Right cardiac atrium (tissue), 5 donors: ENCODE results near the gene PHTF2. TPM values are rescaled to one million over a fixed set of nuclear protein-coding genes. Genes with fewer than 3 reads are reported as not detected.

Source experiments
- ATAC-seq, 2 donors: fragments of 200-7000 bp; cut with Tn5 transposase; one replicate each; pipeline versions ENCODE4 v1.8.0 to v1.9.1; 2020; ENCODE audit warnings: moderate library complexity in 2 of 2, mild to moderate bottlenecking in 1 of 2
- DNase-seq, 3 donors: peaks; one replicate each; pipeline ENCODE4 v3.0.0-alpha.2; 2020
- H3K27ac ChIP-seq: one replicate; pipeline ENCODE4 v1.5.1; 2013; ENCODE audit warnings: mild to moderate bottlenecking, low read length, control low read depth, moderate library complexity
- H3K27me3 ChIP-seq: one replicate; pipeline ENCODE4 v1.6.1; 2013; ENCODE audit not compliant: control insufficient read depth, insufficient read depth
- H3K4me1 ChIP-seq: one replicate; pipeline ENCODE4 v1.6.1; 2013; ENCODE audit warnings: low read length; ENCODE audit not compliant: control insufficient read depth, insufficient read depth
- H3K4me3 ChIP-seq: one replicate; pipeline ENCODE4 v1.5.1; 2013; ENCODE audit warnings: low read length, control low read depth
- H3K9me3 ChIP-seq: one replicate; pipeline ENCODE4 v1.6.1; 2013; ENCODE audit warnings: low read length; ENCODE audit not compliant: control insufficient read depth
- WGBS: extraction: QIAGEN DNeasy Blood & Tissue Kit; methylation state at CpG from one replicate; pipeline ENCODE4 v1.1.7; 2013; 5-methylcytosine and 5-hydroxymethylcytosine counted together
- intact Hi-C, 4 donors: fragments of 100-400 bp; cut with DNase I; formaldehyde crosslinking; loops; one replicate each; pipeline versions ENCODE4 v1.11.0 to v1.14.0; 2022 to 2023
- polyA plus RNA-seq: library from polyadenylated mRNA; stranded (reverse); fragments of 200-250 nt; gene quantifications from one replicate; pipeline ENCODE4 v1.2.3, GENCODE V29; 2013
- total RNA-seq, 4 donors: library from RNA; stranded (reverse); fragmentation: NEBNext Ultra II Directional; extraction: Animal tissue kit (Norgen Biotek cat#: 25700); gene quantifications; one replicate each; pipeline ENCODE4 v1.2.1, GENCODE V29; 2021
- donor health status: healthy with polysubstance abuse.
- donor health status: DM: no; HTN: yes; CAD: no.
- donor health status: DM: no; HTN: no; CAD: no.
- donor health status: DM: no; HTN: yes; CAD: no; lungs with severe emphysema.
- donor health status: DM: yes; HTN: yes; CAD: no.

PHTF2 gene
- total and polyA plus RNA-seq, 5 donors = 8.4 to 20.3 (median 18.1) TPM

- intact Hi-C loops = no loop called here
- Histone ChIP-seq H3K27me3 (no peaks in the 10 kb centered on the region), H3K27ac (no peak overlapping the region), H3K4me1 (no peaks in the 10 kb centered on the region), H3K9me3 (no peaks in the 10 kb centered on the region), H3K4me3 (no peak overlapping the region)
- 92% methylated on average over 3 of the region's 3 CpGs for WGBS
- ATAC-seq (no peak), DNase-seq (no peak)
Observed at GRCh38 chr7:77933394-77933793, 134.8 kb downstream of the PHTF2 start.

- intact Hi-C loops = no loop called here
- no peaks in the 10 kb centered on the region for H3K4me1 ChIP-seq
- H3K27me3 ChIP-seq = no peaks in the 10 kb centered on the region
- no peak for DNase-seq
- no peak overlapping the region for H3K4me3 ChIP-seq
- no peak overlapping the region for H3K27ac ChIP-seq
- WGBS = 53% methylated on average over 1 of the region's 1 CpG
- no peaks in the 10 kb centered on the region for H3K9me3 ChIP-seq
- ATAC-seq = no peak
Observed at GRCh38 chr7:77935652-77936348, 137.2 kb downstream of the PHTF2 start.

GRCh38 chr7:77940647-77941046, 142.1 kb downstream of the PHTF2 start:
- intact Hi-C loops = loop anchor here in 2 of 4 donors (2.0 to 10.0 kb wide), 2 partner anchors 100 to 104 kb away; no protein-coding TSS in a partner anchor
- Histone ChIP-seq H3K27me3 (no peaks in the 10 kb centered on the region), H3K9me3 (no peaks in the 10 kb centered on the region), H3K4me3 (no peak overlapping the region), H3K27ac (no peak overlapping the region), H3K4me1 (no peaks in the 10 kb centered on the region)
- ATAC-seq = no peak
- no peak for DNase-seq

- H3K4me3 ChIP-seq = no peak overlapping the region
- intact Hi-C loops = loop anchor here in 1 of 4 donors (10.0 kb wide), 1 partner anchor 102 kb away; no protein-coding TSS in a partner anchor
- no peaks in the 10 kb centered on the region for H3K27me3 ChIP-seq
- no peaks in the 10 kb centered on the region for H3K4me1 ChIP-seq
- ATAC-seq (no peak), DNase-seq (no peak)
- H3K27ac ChIP-seq = no peak overlapping the region
- WGBS = 91% methylated on average over 4 of the region's 4 CpGs
- H3K9me3 ChIP-seq = no peaks in the 10 kb centered on the region
Observed at GRCh38 chr7:77942431-77942830, 143.9 kb downstream of the PHTF2 start.

GRCh38 chr7:77944183-77945182, 145.9 kb downstream of the PHTF2 start:
- DNase-seq = no peak

GRCh38 chr7:77950548-77950947, 152.0 kb downstream of the PHTF2 start:
- H3K27ac ChIP-seq = no peak overlapping the region
- H3K4me3 ChIP-seq = no peak overlapping the region
- ATAC-seq (no peak), DNase-seq (no peak)
- H3K4me1 ChIP-seq = no peaks in the 10 kb centered on the region
- 95% methylated on average over 5 of the region's 5 CpGs for WGBS
- no peaks in the 10 kb centered on the region for H3K9me3 ChIP-seq
- intact Hi-C loops = no loop called here
- no peaks in the 10 kb centered on the region for H3K27me3 ChIP-seq

More at GRCh38 chr7:77944183-77945182, 145.9 kb downstream of the PHTF2 start:
- WGBS = 80% methylated on average over 9 of the region's 9 CpGs
- intact Hi-C loops = loop anchor here in 1 of 4 donors (10.0 kb wide), 1 partner anchor 100 kb away; no protein-coding TSS in a partner anchor
- Histone ChIP-seq H3K4me3 (no peak overlapping the region), H3K4me1 (no peaks in the 10 kb centered on the region), H3K9me3 (no peaks in the 10 kb centered on the region), H3K27me3 (no peaks in the 10 kb centered on the region), H3K27ac (no peak overlapping the region)
- ATAC-seq = no peak

GRCh38 chr7:77954773-77955555, 156.4 kb downstream of the PHTF2 start:
- ATAC-seq (no peak), DNase-seq (no peak)
- intact Hi-C loops = no loop called here
- Histone ChIP-seq H3K27ac (no peak overlapping the region), H3K4me3 (no peak overlapping the region), H3K27me3 (no peaks in the 10 kb centered on the region), H3K4me1 (no peaks in the 10 kb centered on the region), H3K9me3 (no peaks in the 10 kb centered on the region)
- WGBS = 90% methylated on average over 3 of the region's 3 CpGs

- ATAC-seq (no peak), DNase-seq (no peak)
- Histone ChIP-seq H3K4me3 (no peak overlapping the region), H3K9me3 (no peaks in the 10 kb centered on the region), H3K27ac (no peak overlapping the region), H3K27me3 (no peaks in the 10 kb centered on the region), H3K4me1 (no peaks in the 10 kb centered on the region)
- intact Hi-C loops = no loop called here
- 97% methylated on average over 2 of the region's 2 CpGs for WGBS
Observed at GRCh38 chr7:77958436-77958835, 159.9 kb downstream of the PHTF2 start.

- Histone ChIP-seq H3K9me3 (no peaks in the 10 kb centered on the region), H3K27ac (no peak overlapping the region), H3K27me3 (no peaks in the 10 kb centered on the region), H3K4me3 (no peak overlapping the region), H3K4me1 (no peaks in the 10 kb centered on the region)
- 95% methylated on average over 2 of the region's 2 CpGs for WGBS
- intact Hi-C loops = no loop called here
- ATAC-seq (no peak), DNase-seq (no peak)
Observed at GRCh38 chr7:77959080-77959479, 160.5 kb downstream of the PHTF2 start.

- intact Hi-C loops = no loop called here
- Histone ChIP-seq H3K4me3 (no peak overlapping the region), H3K9me3 (no peaks in the 10 kb centered on the region), H3K27me3 (no peaks in the 10 kb centered on the region), H3K27ac (no peak overlapping the region), H3K4me1 (no peaks in the 10 kb centered on the region)
- no peak for DNase-seq
- ATAC-seq = no peak
- WGBS = 84% methylated on average over 2 of the region's 2 CpGs
Observed at GRCh38 chr7:77960336-77960735, 161.8 kb downstream of the PHTF2 start.
